ENCODE measurements around the gene NSF.
"Not testable (repeated sequence)": the region's sequence is repeated elsewhere in the genome, so short reads cannot be mapped to it uniquely, and the experiment has no call there.

The NSF gene

DNA sequence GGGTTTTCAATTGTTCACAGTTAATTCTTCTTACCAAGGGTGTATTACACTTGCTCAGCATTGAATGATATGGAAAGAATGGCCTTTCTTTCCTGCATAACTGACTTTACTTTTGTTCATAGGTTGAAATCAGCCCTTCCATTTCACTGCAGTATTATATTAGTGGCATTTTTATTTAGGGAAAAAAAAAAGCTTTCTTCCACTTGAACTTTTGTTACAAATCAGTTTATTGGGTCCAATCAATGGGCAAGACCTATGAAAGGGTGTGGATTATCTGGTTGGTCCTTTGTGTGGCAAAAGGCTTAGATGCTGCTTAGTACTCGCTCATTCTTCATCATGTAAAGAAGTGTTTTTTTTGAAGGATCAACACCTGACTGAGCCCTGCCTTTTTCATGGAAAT is 154.0 kb downstream of the NSF start:
- no peak overlapping the region for H3K4me3 ChIP-seq (ENCODE audit: low read depth, low read length)
- TF ChIP-seq, protein P1, sequence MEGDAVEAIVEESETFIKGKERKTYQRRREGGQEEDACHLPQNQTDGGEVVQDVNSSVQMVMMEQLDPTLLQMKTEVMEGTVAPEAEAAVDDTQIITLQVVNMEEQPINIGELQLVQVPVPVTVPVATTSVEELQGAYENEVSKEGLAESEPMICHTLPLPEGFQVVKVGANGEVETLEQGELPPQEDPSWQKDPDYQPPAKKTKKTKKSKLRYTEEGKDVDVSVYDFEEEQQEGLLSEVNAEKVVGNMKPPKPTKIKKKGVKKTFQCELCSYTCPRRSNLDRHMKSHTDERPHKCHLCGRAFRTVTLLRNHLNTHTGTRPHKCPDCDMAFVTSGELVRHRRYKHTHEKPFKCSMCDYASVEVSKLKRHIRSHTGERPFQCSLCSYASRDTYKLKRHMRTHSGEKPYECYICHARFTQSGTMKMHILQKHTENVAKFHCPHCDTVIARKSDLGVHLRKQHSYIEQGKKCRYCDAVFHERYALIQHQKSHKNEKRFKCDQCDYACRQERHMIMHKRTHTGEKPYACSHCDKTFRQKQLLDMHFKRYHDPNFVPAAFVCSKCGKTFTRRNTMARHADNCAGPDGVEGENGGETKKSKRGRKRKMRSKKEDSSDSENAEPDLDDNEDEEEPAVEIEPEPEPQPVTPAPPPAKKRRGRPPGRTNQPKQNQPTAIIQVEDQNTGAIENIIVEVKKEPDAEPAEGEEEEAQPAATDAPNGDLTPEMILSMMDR (IDR thresholded peaks at IDR 0.05; ENCODE audit: insufficient read depth, low read depth, low read length, missing control alignments), result no peak
- DNase-seq (ENCODE audit: low read depth), result no peak

DNA sequence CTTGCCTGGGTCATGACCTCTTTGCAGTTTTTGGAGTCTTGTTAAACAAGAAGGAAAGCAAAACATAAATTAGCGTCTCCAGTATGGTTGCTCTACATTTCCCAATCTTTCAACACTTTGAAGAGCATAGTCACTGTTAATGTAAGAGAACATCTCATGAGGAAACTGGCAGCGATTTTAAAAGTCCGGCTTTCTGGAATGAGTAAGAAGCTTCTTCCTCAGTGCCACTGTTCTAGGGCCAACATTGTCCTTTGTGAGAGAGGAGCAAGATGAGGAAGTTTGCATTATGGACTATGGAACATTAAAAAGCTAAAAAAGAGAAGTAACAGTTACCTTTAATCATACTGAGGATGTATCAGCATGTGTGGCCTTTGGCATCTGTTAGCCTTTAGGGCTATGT is 154.9 kb downstream of the NSF start:
- no peak overlapping the region for H3K4me3 ChIP-seq (ENCODE audit: low read depth, low read length)
- DNase-seq (ENCODE audit: low read depth), result no peak
- TF ChIP-seq, protein P1 (IDR thresholded peaks at IDR 0.05; ENCODE audit: insufficient read depth, low read depth, low read length, missing control alignments), result no peak

DNA sequence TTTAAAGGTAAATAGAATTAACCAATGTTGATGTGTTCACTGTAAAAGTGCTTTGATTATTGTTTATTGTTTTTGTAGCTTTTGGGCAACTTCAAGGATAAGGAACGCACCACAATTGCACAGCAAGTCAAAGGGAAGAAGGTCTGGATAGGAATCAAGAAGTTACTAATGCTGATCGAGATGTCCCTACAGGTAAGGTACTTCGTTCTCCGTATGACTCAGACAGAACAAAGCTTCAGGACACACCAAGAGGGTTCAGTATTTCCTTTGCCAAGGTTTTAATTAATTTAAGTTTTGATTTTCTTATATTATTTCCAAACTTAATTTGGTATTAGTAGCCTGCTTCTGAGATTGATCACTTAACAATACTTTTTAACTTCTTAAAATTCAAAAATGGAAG is 161.0 kb downstream of the NSF start:
- DNase-seq (ENCODE audit: low read depth), result no peak
- TF ChIP-seq, protein P1 (IDR thresholded peaks at IDR 0.05; ENCODE audit: insufficient read depth, low read depth, low read length, missing control alignments), result no peak

DNA sequence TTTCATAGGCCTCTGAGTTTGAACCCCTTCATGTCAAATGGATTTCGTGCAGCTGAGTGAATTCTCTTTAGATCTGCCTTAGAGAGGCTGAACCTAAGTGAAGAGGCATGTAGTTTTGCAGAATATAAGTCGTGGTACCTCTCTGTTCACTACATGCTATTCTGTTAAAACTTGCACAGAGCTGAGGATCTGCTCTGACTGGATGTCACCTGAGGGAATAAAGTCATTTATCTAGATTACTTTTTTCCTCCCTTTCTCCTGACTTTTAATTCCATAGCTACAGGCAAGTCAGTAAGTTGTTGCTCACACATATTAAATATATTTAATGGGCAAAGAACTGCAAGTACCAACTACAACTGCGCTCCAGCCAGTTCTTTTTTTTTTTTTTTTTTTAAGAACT is 163.3 kb downstream of the NSF start:
- TF ChIP-seq, protein P1 (IDR thresholded peaks at IDR 0.05; ENCODE audit: insufficient read depth, low read depth, low read length, missing control alignments), result no peak
- H3K4me3 ChIP-seq (ENCODE audit: low read depth, low read length), result no peak overlapping the region
- DNase-seq (ENCODE audit: low read depth), result no peak

More for the DNA sequence above, 161.0 kb downstream of the NSF start:
- no peak overlapping the region for H3K4me3 ChIP-seq (ENCODE audit: low read depth, low read length)

DNA sequence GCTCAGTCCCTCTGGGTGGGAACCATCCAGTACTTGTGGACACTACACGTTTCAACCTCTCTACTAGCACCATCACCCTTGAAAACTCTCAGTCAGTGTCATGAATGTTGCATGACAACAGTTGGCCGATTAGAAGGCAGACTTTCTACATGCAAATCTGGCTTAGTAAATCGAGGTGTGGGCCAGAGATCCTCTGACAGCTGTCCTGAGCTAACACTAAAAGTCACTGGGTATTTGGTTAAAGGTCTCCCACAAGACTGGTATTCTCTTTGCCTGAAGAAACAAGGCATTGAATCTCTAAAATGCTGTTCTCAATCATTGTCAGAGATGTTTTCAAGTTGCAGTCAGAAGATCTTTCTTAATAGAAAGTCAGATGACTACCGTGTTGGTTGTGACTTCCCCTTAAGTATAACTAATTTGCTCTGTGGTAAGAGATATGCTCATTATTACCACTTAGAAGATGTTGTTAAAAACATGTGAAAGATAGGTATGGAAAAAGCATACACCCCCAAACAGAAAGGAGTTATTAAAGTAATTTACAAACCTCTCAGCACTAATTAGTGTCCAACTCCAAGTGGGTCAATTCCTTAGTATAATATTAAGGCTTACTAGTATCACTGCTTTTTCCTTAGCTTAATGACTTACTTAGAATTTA is 165.7 kb downstream of the NSF start:
- DNase-seq (ENCODE audit: low read depth), result no peak
- TF ChIP-seq, protein P1 (IDR thresholded peaks at IDR 0.05; ENCODE audit: insufficient read depth, low read depth, low read length, missing control alignments), result no peak
- no peak overlapping the region for H3K4me3 ChIP-seq (ENCODE audit: low read depth, low read length)

DNA sequence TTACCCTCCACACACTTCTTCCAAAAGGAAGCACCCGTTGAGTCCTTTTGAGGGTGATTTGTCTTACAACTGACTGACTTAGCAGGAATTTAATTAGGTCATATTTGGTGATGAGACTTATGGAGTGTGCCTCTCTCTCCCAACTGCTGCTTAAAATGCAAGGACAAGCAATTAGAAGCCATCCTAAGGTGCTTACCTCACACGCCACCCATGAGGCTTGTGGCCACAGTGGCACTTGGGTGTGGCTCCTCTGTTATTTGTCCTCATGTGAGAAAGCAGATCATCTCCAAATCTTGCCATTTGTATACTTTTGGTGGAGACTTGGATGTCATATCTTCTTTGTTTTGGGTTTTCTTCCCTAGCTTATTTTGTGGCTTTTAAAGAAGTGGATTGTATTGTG is 166.4 kb downstream of the NSF start:
- DNase-seq (ENCODE audit: low read depth), result no peak
- H3K4me3 ChIP-seq (ENCODE audit: low read depth, low read length), result no peak overlapping the region
- TF ChIP-seq, protein P1 (IDR thresholded peaks at IDR 0.05; ENCODE audit: insufficient read depth, low read depth, low read length, missing control alignments), result no peak

DNA sequence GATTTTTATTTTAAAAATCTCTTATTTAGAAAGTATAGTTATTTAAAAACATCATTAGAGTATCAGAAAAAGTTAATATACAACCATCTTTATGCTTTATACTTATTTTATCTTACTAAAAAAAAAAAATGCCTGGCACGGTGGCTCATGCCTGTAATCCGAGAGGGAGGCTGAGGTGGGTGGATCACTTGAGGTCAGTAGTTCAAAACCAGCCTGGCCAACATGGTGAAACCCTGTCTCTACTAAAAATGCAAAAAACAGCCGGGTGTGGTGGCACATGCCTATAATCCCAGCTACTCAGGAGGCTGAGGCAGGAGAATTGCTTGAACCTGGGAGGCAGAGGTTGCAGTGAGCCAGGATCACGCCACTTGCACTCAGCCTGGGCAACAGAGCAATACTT is 167.1 kb downstream of the NSF start:
- H3K4me3 ChIP-seq (ENCODE audit: low read depth, low read length); DNase-seq (ENCODE audit: low read depth): not testable (repeated sequence)

All from GM12865 (cell line).